Gastroesophageal sphincter (tissue), 4 donors: ENCODE data around the gene SLC17A3. TPM values are rescaled to one million over a fixed set of nuclear protein-coding genes. Genes with fewer than 3 reads are reported as not detected.

Experiments
- ATAC-seq: fragments of 150-250 bp; one replicate; pipeline ENCODE4 v1.9.1; 2016; ENCODE audit warnings: mild to moderate bottlenecking, moderate library complexity
- H3K27ac ChIP-seq, 4 donors: fragments of 200-600 bp; sonication (generic) in 3 of 4; 1 replicate in 3 of 4; 2 replicates in 1 of 4; pipeline ENCODE4 v1.5.1; 2016 to 2019
- H3K27me3 ChIP-seq: fragments of 200-600 bp; sonication (generic); one replicate; pipeline ENCODE4 v1.5.1; 2019
- H3K36me3 ChIP-seq, 2 donors: fragments of 200-600 bp; sonication (generic); one replicate each; pipeline ENCODE4 v1.5.1; 2019; ENCODE audit warnings: control low read depth in 1 of 2
- H3K4me1 ChIP-seq, 3 donors: fragments of 200-600 bp; sonication (generic); 1 replicate in 2 of 3; 2 replicates in 1 of 3; pipeline ENCODE4 v1.5.1; 2016 to 2019; ENCODE audit warnings: control low read depth in 2 of 3
- H3K4me3 ChIP-seq, 2 donors: fragments of 200-600 bp; sonication (generic); one replicate each; pipeline ENCODE4 v1.5.1; 2019; ENCODE audit warnings: mild to moderate bottlenecking in 1 of 2, moderate library complexity in 1 of 2
- H3K9me3 ChIP-seq, 3 donors: fragments of 200-600 bp; sonication (generic); one replicate each; pipeline ENCODE4 v1.5.1; 2017 to 2019; ENCODE audit warnings: control low read depth in 2 of 3
- EP300 ChIP-seq: sonication (generic); formaldehyde crosslinking; IDR thresholded peaks from one replicate; pipeline ENCODE4 v1.6.1; 2017; ENCODE audit warnings: antibody characterized with exemption, mild to moderate bottlenecking
- POLR2A ChIP-seq, 2 donors: fragments of 450-650 bp; IDR thresholded peaks; one replicate each; pipeline ENCODE4 v1.6.1; 2017; ENCODE audit warnings: antibody characterized with exemption in 2 of 2, mild to moderate bottlenecking in 2 of 2, moderate library complexity in 1 of 2
- POLR2AphosphoS5 ChIP-seq: sonication (generic); formaldehyde crosslinking; IDR thresholded peaks from one replicate; pipeline ENCODE4 v1.6.1; 2017; ENCODE audit warnings: antibody characterized with exemption
- WGBS, 2 donors: methylation state at CpG; one replicate each; pipeline ENCODE4 v1.1.5; 2018; ENCODE audit warnings: low coverage in 1 of 2; 5-methylcytosine and 5-hydroxymethylcytosine counted together
- total RNA-seq, 4 donors: library from RNA; depleted of rRNA; stranded (reverse); fragments of >200 nt; gene quantifications; one replicate each; pipeline ENCODE4 v1.1.0, GENCODE V29; 2016
- TF ChIP-seq, protein P1 (sequence below), 4 experiments: fragments of 200-600 bp in 2 of 4; fragments of 450-650 bp in 2 of 4; sonication (generic) in 1 of 4; IDR thresholded peaks; one replicate each; pipeline ENCODE4 v1.5.1; 2017 to 2019; ENCODE audit warnings: antibody characterized with exemption in 4 of 4, mild to moderate bottlenecking in 2 of 4, moderate library complexity in 2 of 4

The SLC17A3 gene
- total RNA-seq, 4 donors from 2014 or later, result not detected

GRCh38 chr6:25880601-25881000, 6.6 kb upstream of the SLC17A3 start:
- ATAC-seq, result no peak
- Histone ChIP-seq H3K27ac (no peak overlapping the region), H3K4me1 (no peaks in the 10 kb centered on the region), H3K27me3 (peaks cover 5% of the 10 kb centered on the region), H3K4me3 (no peak overlapping the region), H3K9me3 (no peaks in the 10 kb centered on the region), H3K36me3 (no peaks in the 10 kb centered on the region)
- WGBS, 2 donors, result 75 to 81% methylated on average over 4 of the region's 4 CpGs
- TF ChIP-seq POLR2AphosphoS5, result no peak
- TF ChIP-seq, protein P1, sequence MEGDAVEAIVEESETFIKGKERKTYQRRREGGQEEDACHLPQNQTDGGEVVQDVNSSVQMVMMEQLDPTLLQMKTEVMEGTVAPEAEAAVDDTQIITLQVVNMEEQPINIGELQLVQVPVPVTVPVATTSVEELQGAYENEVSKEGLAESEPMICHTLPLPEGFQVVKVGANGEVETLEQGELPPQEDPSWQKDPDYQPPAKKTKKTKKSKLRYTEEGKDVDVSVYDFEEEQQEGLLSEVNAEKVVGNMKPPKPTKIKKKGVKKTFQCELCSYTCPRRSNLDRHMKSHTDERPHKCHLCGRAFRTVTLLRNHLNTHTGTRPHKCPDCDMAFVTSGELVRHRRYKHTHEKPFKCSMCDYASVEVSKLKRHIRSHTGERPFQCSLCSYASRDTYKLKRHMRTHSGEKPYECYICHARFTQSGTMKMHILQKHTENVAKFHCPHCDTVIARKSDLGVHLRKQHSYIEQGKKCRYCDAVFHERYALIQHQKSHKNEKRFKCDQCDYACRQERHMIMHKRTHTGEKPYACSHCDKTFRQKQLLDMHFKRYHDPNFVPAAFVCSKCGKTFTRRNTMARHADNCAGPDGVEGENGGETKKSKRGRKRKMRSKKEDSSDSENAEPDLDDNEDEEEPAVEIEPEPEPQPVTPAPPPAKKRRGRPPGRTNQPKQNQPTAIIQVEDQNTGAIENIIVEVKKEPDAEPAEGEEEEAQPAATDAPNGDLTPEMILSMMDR (IDR thresholded peaks at IDR 0.05), result no peak
- TF ChIP-seq EP300, result no peak
- no peak for TF ChIP-seq POLR2A (IDR thresholded peaks at IDR 0.05)

DNA sequence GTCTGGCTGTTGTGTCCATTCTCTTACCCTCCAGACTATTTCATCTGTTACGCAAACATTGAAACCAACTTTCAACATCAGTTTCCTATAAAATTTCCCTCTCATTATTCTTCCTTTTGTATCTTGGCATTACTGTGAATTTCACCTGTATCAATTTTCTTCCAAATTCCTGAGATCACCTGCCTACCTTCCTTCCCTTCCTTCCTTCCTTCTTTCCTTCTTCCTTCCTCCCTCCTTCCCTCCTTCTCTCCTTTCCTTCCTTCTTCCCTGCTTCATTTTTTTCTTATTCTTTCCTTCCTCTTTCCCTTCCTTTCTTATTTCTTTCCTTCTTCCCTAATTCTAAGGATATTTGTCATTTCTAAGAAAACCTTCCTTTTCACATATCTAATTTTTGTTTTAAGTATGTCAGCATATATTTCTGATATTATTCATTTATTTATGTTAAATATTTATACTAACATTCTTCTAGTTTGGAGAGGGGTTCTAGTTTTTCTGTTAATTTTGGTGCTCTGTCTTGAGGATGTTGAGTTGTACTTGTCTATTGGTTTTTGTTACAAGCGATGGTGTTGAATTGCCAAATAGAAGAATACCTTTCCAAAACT, 4.8 kb upstream of the SLC17A3 start:
- WGBS, 2 donors, result 94 to 95% methylated on average over 2 of the region's 2 CpGs
- ATAC-seq, result no peak
- Histone ChIP-seq H3K4me1 (no peaks in the 10 kb centered on the region), H3K27me3 (peaks cover 5% of the 10 kb centered on the region), H3K27ac (no peak overlapping the region), H3K4me3 (no peak overlapping the region), H3K36me3 (no peaks in the 10 kb centered on the region), H3K9me3 (no peaks in the 10 kb centered on the region)
- no peak for TF ChIP-seq POLR2AphosphoS5
- TF ChIP-seq, protein P1 (IDR thresholded peaks at IDR 0.05), result no peak
- no peak for TF ChIP-seq EP300
- no peak for TF ChIP-seq POLR2A (IDR thresholded peaks at IDR 0.05)

DNA sequence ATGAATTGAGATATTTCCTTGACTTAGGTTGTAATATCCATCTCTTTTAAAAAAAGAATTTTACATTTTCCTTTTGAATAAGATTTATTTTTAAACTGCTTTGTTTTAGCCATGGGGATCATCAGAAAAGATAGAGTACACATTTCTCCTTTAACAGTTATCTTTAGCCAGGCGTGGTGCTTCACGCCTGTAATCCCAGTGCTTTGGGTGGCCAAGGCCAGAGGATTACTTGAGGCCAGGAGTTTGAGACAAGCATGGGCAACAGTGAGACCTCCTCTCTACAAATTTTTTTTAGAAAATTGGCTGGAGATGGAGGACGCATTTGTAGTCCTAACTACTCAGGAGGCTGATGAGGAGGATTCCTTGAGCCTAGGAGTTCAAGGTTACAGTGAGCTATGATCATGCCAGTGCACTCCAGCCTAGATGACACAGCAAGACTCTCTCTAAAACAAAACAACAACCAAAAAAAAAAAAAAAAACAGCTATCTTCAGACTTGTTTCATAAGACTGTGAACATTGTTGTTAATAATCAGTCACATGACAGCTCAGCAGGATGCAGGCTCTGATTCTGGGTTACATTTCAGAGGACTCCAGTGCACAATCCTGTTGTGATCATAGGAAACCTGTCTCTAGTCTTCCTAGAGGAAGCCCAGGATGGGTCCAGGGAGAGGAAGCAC, 2.0 kb upstream of the SLC17A3 start:
- Histone ChIP-seq H3K9me3 (no peaks in the 10 kb centered on the region), H3K36me3 (no peaks in the 10 kb centered on the region), H3K4me3 (no peak overlapping the region), H3K27ac (no peak overlapping the region), H3K27me3 (no peaks in the 10 kb centered on the region), H3K4me1 (no peaks in the 10 kb centered on the region)
- ATAC-seq, result no peak
- no peak for TF ChIP-seq POLR2AphosphoS5
- TF ChIP-seq POLR2A (IDR thresholded peaks at IDR 0.05), result no peak
- TF ChIP-seq, protein P1 (IDR thresholded peaks at IDR 0.05), result no peak
- TF ChIP-seq EP300, result no peak
- WGBS, 2 donors, result 75 to 100% methylated on average over 1 to 3 of the region's 3 CpGs

DNA sequence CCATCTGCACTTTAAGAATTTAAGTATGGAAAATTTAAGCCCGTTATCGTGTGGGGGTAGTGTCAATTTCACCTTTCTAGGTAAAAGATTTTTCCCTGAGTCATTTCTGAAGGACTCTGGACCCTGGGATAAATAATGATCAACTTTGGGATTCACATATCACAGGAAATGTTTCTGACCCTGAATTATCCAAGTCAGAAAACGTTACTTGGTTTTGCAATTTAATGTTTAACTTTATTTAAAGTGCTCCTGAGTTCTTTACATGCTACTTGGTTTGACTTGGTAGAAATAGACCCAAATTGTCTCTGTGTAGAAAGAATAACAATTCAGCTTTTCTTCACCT, 1.5 kb upstream of the SLC17A3 start:
- WGBS, 2 donors, result 71% methylated on average over 3 of the region's 3 CpGs
- no peak for ATAC-seq
- Histone ChIP-seq H3K27ac (no peak overlapping the region), H3K9me3 (no peaks in the 10 kb centered on the region), H3K4me1 (no peaks in the 10 kb centered on the region), H3K27me3 (no peaks in the 10 kb centered on the region), H3K4me3 (no peak overlapping the region), H3K36me3 (no peaks in the 10 kb centered on the region)
- no peak for TF ChIP-seq EP300

GRCh38 chr6:25874822-25875562, 949 bp upstream of the SLC17A3 start:
- TF ChIP-seq EP300, result no peak
- no peak for TF ChIP-seq POLR2AphosphoS5
- TF ChIP-seq, protein P1 (IDR thresholded peaks at IDR 0.05), result no peak
- TF ChIP-seq POLR2A (IDR thresholded peaks at IDR 0.05), result no peak
- H3K4me3 ChIP-seq, result no peak overlapping the region
- no peak overlapping the region for H3K27ac ChIP-seq
- ATAC-seq, result no peak
- no peaks in the 10 kb centered on the region for H3K4me1 ChIP-seq
- no peaks in the 10 kb centered on the region for H3K27me3 ChIP-seq
- 91% methylated on average over 3 of the region's 3 CpGs for WGBS, 2 donors
- H3K36me3 ChIP-seq, result no peaks in the 10 kb centered on the region
- H3K9me3 ChIP-seq, result no peaks in the 10 kb centered on the region
